Adrenal gland (tissue), 12 donors: ENCODE measurements around the gene EFHB. TPM values are rescaled to one million over a fixed set of nuclear protein-coding genes. Genes with fewer than 3 reads are reported as not detected.

Experiments used
- DNase-seq, 7 donors: peaks; one replicate each; pipeline ENCODE4 v3.0.0-alpha.2; 2019 to 2020
- H3K27ac ChIP-seq, 5 donors: fragments of 200-600 bp; sonication (generic) in 4 of 5; 1 replicate in 3 of 5; 2 replicates in 2 of 5; pipeline versions ENCODE4 v1.5.1 to v1.8.0; 2016 to 2020; ENCODE audit warnings: mild to moderate bottlenecking in 1 of 5
- H3K27me3 ChIP-seq: fragments of 200-600 bp; 2 replicates; pipeline ENCODE4 v1.8.0; 2021
- H3K36me3 ChIP-seq, 2 donors: fragments of 200-600 bp; replicated peaks in 1 of 2; 1 replicate in 1 of 2; 2 replicates in 1 of 2; pipeline versions ENCODE4 v1.5.1 to v1.8.0; 2018 to 2022
- H3K4me1 ChIP-seq, 2 donors: fragments of 200-600 bp; replicated peaks in 1 of 2; 1 replicate in 1 of 2; 2 replicates in 1 of 2; pipeline versions ENCODE4 v1.5.1 to v1.8.0; 2018 to 2021
- H3K4me3 ChIP-seq, 4 donors: fragments of 200-600 bp; sonication (generic) in 3 of 4; one replicate each; pipeline ENCODE4 v1.5.1; 2016 to 2018
- H3K9me3 ChIP-seq, 3 donors: fragments of 200-600 bp; sonication (generic) in 1 of 3; replicated peaks in 1 of 3; 1 replicate in 2 of 3; 2 replicates in 1 of 3; pipeline versions ENCODE4 v1.5.1 to v1.8.0; 2016 to 2021
- POLR2A ChIP-seq, 2 donors: fragments of 450-650 bp; IDR thresholded peaks; one replicate each; pipeline ENCODE4 v1.6.1; 2017; ENCODE audit warnings: antibody characterized with exemption in 2 of 2, mild to moderate bottlenecking in 2 of 2, moderate library complexity in 1 of 2
- WGBS, 4 donors: extraction: QIAGEN DNeasy Blood & Tissue Kit in 2 of 4; methylation state at CpG; one replicate each; pipeline versions ENCODE4 v1.1.5 to v1.1.7; 2013 to 2017; 5-methylcytosine and 5-hydroxymethylcytosine counted together
- intact Hi-C, 2 donors: fragments of 100-400 bp; cut with DNase I; formaldehyde crosslinking; loops; one replicate each; pipeline versions ENCODE4 v1.14.1 to v1.15.0; 2022 to 2023
- polyA plus RNA-seq, 3 donors: library from polyadenylated mRNA; stranded (reverse); fragments of 200-250 nt in 2 of 3; fragments of 350-450 nt in 1 of 3; fragmentation: Illumina TruSeq in 1 of 3; extraction: RNeasy Lipid Tissue Mini Kit (QIAGEN cat#74804) in 1 of 3; gene quantifications; one replicate each; pipeline ENCODE4 v1.2.3, GENCODE V29; 2013 to 2014
- total RNA-seq, 9 donors: library from RNA; depleted of rRNA in 4 of 9; stranded (reverse); fragments of >200 nt in 4 of 9; fragments of 120-200 nt in 1 of 9; fragmentation: NEBNext Ultra II Directional in 1 of 9; extraction: Animal tissue kit (Norgen Biotek cat#: 25700) in 1 of 9; gene quantifications; one replicate each; pipeline versions ENCODE4 v1.1.0 to v1.2.4, GENCODE V29; 2013 to 2023
- TF ChIP-seq, protein P1 (sequence below), 6 experiments: fragments of 450-650 bp in 4 of 6; fragments of 200-600 bp in 2 of 6; sonication (generic) in 1 of 6; IDR thresholded peaks; 1 replicate in 5 of 6; 2 replicates in 1 of 6; pipeline versions ENCODE4 v1.5.1 to v1.8.0; 2016 to 2021; ENCODE audit warnings: antibody characterized with exemption in 6 of 6, mild to moderate bottlenecking in 2 of 6, moderate library complexity in 1 of 6
- donor health status: healthy with polysubstance abuse.
- donor health status: Bipolar disorder and iron deficiency.
- donor health status: DM: yes; HTN: yes; CAD: no.
- donor health status: DM: no; HTN: no; CAD: no.
- donor health status: DM: no; HTN: no; CAD: no.
- donor health status: DM: yes; HTN: yes; CAD: no.

Gene EFHB
- total and polyA plus RNA-seq, 12 donors = 0.29 to 10.6 (median 2.4) TPM; not detected in 1

- no peaks in the 10 kb centered on the region for H3K36me3 ChIP-seq
- intact Hi-C loops = no loop called here
- TF ChIP-seq, protein P1, sequence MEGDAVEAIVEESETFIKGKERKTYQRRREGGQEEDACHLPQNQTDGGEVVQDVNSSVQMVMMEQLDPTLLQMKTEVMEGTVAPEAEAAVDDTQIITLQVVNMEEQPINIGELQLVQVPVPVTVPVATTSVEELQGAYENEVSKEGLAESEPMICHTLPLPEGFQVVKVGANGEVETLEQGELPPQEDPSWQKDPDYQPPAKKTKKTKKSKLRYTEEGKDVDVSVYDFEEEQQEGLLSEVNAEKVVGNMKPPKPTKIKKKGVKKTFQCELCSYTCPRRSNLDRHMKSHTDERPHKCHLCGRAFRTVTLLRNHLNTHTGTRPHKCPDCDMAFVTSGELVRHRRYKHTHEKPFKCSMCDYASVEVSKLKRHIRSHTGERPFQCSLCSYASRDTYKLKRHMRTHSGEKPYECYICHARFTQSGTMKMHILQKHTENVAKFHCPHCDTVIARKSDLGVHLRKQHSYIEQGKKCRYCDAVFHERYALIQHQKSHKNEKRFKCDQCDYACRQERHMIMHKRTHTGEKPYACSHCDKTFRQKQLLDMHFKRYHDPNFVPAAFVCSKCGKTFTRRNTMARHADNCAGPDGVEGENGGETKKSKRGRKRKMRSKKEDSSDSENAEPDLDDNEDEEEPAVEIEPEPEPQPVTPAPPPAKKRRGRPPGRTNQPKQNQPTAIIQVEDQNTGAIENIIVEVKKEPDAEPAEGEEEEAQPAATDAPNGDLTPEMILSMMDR (IDR thresholded peaks at IDR 0.05) = no peak
- TF ChIP-seq POLR2A (IDR thresholded peaks at IDR 0.05) = no peak
- H3K4me1 ChIP-seq = no peaks in the 10 kb centered on the region
- H3K4me3 ChIP-seq = no peak overlapping the region
- 87 to 92% (median 90%) methylated on average over 2 of the region's 2 CpGs for WGBS, 4 donors
- no peaks in the 10 kb centered on the region for H3K9me3 ChIP-seq
- no peaks in the 10 kb centered on the region for H3K27me3 ChIP-seq
- H3K27ac ChIP-seq = no peak overlapping the region
- no peak for DNase-seq
These were observed 1.6 kb downstream of the EFHB start for GRCh38 chr3:19932422-19932821.

GRCh38 chr3:19931767-19932188, 2.2 kb downstream of the EFHB start:
- no peak overlapping the region for H3K27ac ChIP-seq
- intact Hi-C loops = no loop called here
- DNase-seq = no peak
- H3K4me1 ChIP-seq = no peaks in the 10 kb centered on the region
- no peaks in the 10 kb centered on the region for H3K9me3 ChIP-seq
- no peak for TF ChIP-seq POLR2A (IDR thresholded peaks at IDR 0.05)
- TF ChIP-seq, protein P1 (IDR thresholded peaks at IDR 0.05) = no peak
- H3K36me3 ChIP-seq = no peaks in the 10 kb centered on the region
- no peaks in the 10 kb centered on the region for H3K27me3 ChIP-seq
- WGBS, 4 donors = 23 to 36% (median 30%) methylated on average over 1 of the region's 1 CpG
- H3K4me3 ChIP-seq = no peak overlapping the region

DNA sequence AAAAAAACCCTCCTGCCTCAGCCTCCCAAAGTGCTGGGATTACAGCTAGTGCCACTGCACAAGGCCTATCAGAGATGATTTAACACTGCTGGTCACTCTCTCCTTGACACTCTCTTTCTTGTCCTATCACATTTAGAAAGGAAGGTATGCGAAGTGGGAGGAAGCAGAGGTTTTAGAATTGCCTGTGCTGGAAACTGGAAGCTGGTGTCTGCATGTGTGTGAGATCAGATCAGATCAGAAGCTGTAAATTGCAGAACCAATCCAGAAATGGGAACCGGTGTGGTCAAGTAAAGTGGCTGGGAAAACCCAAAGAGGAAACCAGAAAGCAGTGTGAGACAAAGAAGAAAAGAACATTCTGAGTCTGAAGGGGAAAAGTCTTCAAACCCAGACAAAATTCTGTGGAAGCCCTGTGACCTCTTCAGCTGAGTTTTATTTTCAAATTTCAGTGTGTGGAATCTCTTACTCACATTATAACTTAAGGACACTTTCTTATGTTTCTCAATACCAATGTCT, 2.8 kb downstream of the EFHB start:
- Histone ChIP-seq H3K4me1 (no peaks in the 10 kb centered on the region), H3K27ac (no peak overlapping the region), H3K4me3 (no peak overlapping the region), H3K27me3 (no peaks in the 10 kb centered on the region), H3K36me3 (no peaks in the 10 kb centered on the region), H3K9me3 (no peaks in the 10 kb centered on the region)
- no peak for DNase-seq
- intact Hi-C loops = no loop called here
- no peak for TF ChIP-seq POLR2A (IDR thresholded peaks at IDR 0.05)
- TF ChIP-seq, protein P1 (IDR thresholded peaks at IDR 0.05) = no peak
- 63 to 71% (median 70%) methylated on average over 2 of the region's 2 CpGs for WGBS, 4 donors

GRCh38 chr3:19920401-19921080, 13.5 kb downstream of the EFHB start:
- Histone ChIP-seq H3K4me3 (no peak overlapping the region), H3K27me3 (no peaks in the 10 kb centered on the region), H3K9me3 (no peaks in the 10 kb centered on the region), H3K36me3 (no peaks in the 10 kb centered on the region), H3K4me1 (no peaks in the 10 kb centered on the region), H3K27ac (no peak overlapping the region)
- no peak for DNase-seq
- 63 to 87% (median 77%) methylated on average over 4 of the region's 4 CpGs for WGBS, 4 donors
- intact Hi-C loops = no loop called here
- TF ChIP-seq, protein P1 (IDR thresholded peaks at IDR 0.05) = no peak
- no peak for TF ChIP-seq POLR2A (IDR thresholded peaks at IDR 0.05)
